Measurements from ENCODE around the gene RUVBL1.

RUVBL1 gene

GRCh38 chr3:128051837-128052594, 71.6 kb downstream of the RUVBL1 start, which contains the start of gene SEC61A1:
TSS of gene SEC61A1 (plus strand) at chr3:128052437. CDS start at chr3:128052553, 116 bp downstream.
- peak; percentile 96 for DNase-seq (ENCODE audit: low read depth)
- peak within 1 kb of the TSS; percentile 93 for H3K4me3 ChIP-seq (ENCODE audit: low read depth, low read length)
- no peak for TF ChIP-seq CTCF (conservative IDR thresholded peaks at IDR 0.05; ENCODE audit: low read depth, low read length)

- peak; percentile 29 for DNase-seq (ENCODE audit: low read depth)
- TF ChIP-seq CTCF (conservative IDR thresholded peaks at IDR 0.05; ENCODE audit: low read depth, low read length), result no peak
- peak overlapping the region; percentile 66 for H3K4me3 ChIP-seq (ENCODE audit: low read depth, low read length)
These were observed 72.2 kb downstream of the RUVBL1 start for GRCh38 chr3:128051459-128051836.

- no peak for DNase-seq (ENCODE audit: low read depth)
- no peak for TF ChIP-seq CTCF (conservative IDR thresholded peaks at IDR 0.05; ENCODE audit: low read depth, low read length)
- no peak overlapping the region for H3K4me3 ChIP-seq (ENCODE audit: low read depth, low read length)
These were observed 73.0 kb downstream of the RUVBL1 start for GRCh38 chr3:128050597-128050996.

GRCh38 chr3:128041344-128041743, 82.3 kb downstream of the RUVBL1 start:
- TF ChIP-seq CTCF (conservative IDR thresholded peaks at IDR 0.05; ENCODE audit: low read depth, low read length), result no peak
- no peak for DNase-seq (ENCODE audit: low read depth)
- H3K4me3 ChIP-seq (ENCODE audit: low read depth, low read length), result no peak overlapping the region

GRCh38 chr3:128040660-128041059, 83.0 kb downstream of the RUVBL1 start:
- no peak for TF ChIP-seq CTCF (conservative IDR thresholded peaks at IDR 0.05; ENCODE audit: low read depth, low read length)
- no peak for DNase-seq (ENCODE audit: low read depth)
- H3K4me3 ChIP-seq (ENCODE audit: low read depth, low read length), result no peak overlapping the region

- no peak overlapping the region for H3K4me3 ChIP-seq (ENCODE audit: low read depth, low read length)
These were observed 83.6 kb downstream of the RUVBL1 start for GRCh38 chr3:128040041-128040440.

More at GRCh38 chr3:128040041-128040440, 83.6 kb downstream of the RUVBL1 start:
- DNase-seq (ENCODE audit: low read depth), result no peak
- TF ChIP-seq CTCF (conservative IDR thresholded peaks at IDR 0.05; ENCODE audit: low read depth, low read length), result no peak
